Measurements from ENCODE around the gene KRT9.
"Not testable (repeated sequence)": the region's sequence is repeated elsewhere in the genome, so short reads cannot be mapped to it uniquely, and the experiment has no call there.

Gene KRT9

DNA sequence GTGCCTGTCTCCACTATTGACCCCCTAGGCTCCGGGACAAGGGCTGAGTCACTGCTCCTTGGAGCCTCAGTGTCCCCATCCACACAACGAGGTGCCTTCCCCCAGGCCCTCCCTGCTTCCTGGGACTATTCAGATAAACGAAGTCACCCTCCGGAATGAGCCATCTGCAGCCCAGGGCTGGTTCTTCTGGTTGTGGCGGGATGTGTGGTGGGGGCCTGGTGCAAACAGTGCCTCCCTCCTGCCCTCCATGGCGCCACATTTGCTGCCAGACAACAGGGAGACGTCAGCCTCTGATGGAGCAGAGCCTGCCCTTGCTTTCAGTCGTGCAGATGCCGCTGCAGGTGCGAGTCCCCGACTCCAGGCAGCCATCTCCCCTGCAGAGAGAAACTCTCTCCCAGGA, 45.8 kb upstream of the KRT9 start:
- no peak for DNase-seq (ENCODE audit: extremely low read depth, low read depth)
- TF ChIP-seq, protein P1, sequence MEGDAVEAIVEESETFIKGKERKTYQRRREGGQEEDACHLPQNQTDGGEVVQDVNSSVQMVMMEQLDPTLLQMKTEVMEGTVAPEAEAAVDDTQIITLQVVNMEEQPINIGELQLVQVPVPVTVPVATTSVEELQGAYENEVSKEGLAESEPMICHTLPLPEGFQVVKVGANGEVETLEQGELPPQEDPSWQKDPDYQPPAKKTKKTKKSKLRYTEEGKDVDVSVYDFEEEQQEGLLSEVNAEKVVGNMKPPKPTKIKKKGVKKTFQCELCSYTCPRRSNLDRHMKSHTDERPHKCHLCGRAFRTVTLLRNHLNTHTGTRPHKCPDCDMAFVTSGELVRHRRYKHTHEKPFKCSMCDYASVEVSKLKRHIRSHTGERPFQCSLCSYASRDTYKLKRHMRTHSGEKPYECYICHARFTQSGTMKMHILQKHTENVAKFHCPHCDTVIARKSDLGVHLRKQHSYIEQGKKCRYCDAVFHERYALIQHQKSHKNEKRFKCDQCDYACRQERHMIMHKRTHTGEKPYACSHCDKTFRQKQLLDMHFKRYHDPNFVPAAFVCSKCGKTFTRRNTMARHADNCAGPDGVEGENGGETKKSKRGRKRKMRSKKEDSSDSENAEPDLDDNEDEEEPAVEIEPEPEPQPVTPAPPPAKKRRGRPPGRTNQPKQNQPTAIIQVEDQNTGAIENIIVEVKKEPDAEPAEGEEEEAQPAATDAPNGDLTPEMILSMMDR (IDR thresholded peaks at IDR 0.05; ENCODE audit: low read depth, low read length), result no peak

DNA sequence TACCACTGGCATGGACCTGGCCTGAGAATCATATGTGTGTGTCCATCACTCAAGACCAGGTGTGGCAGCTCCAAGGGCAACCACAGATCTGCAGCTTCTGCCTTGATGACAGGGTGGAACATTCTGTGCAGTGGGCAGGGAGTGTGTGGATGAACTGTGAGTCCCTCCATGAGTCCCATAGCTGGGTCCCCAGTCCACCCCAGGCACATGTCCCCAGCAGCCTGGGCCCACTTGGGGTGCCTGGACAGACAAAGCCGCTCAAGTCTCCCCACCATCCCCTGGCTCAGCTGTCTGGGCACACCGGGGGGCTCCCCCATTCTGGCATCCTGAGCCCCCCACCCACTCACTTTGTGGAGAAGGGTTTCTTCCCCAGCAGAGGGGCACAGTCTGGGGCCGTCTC, 45.3 kb upstream of the KRT9 start:
- TF ChIP-seq, protein P1 (IDR thresholded peaks at IDR 0.05; ENCODE audit: low read depth, low read length), result no peak
- DNase-seq (ENCODE audit: extremely low read depth, low read depth), result no peak

DNA sequence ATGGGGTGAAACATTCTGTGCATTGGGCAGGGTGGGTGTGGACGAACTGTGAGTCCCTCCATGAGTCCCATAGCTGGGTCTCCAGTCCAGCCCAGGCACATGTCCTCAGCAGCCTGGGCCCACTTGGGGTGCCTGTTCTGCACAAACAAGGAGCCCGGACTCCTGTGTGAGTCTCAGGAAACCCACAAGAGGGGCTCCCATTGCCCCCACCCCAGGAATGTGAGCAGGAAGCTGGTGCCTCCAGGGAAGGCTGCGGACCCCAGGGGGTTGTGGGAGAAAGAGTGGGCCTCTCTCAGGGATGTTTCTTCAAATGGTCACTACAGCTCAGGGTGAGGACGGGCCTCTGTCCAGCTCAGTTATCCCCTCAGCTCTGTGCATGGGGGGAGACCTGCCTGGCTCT, 44.6 kb upstream of the KRT9 start:
- DNase-seq (ENCODE audit: extremely low read depth, low read depth), result not testable (repeated sequence)

DNA sequence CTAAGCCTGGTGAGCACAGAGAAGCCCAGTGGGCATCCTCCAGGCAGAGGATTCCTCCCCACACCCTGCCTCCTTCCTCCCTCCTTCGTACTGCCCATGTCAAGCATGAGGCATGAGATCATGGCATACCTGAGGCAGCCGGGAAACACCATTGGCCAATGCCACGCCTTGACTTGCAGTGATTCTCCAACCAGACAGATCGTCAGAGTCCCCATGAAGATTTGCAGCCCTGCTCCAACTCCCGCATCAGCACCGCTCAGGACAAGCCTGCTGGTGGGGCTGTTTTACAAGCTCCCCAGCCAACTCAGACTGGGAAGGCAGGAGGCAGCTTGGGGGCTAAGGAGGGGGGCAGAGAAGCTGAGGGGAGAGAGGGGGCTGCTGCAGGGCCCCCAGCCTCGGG, 43.6 kb upstream of the KRT9 start:
- DNase-seq (ENCODE audit: extremely low read depth, low read depth), result no peak

DNA sequence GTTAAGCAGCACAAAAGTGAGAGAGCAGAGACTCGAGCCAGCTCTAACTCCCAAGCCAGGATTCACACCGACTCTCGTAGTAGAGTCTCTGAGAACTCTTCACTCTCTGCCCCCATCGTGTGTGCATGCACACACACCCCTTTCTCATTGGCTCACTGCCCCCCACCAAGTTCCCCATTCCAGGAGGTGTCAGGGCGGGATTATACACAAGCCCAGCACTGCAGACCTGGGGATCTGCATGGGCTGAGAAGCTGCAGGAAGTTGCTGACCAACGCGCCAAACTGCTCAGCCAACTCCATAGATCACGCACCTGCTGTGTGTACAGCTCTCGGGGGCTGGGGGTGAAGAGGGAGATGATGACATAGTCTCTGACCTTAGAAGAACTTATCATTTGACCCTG, 42.9 kb upstream of the KRT9 start:
- DNase-seq (ENCODE audit: extremely low read depth, low read depth), result not testable (repeated sequence)

More for the DNA sequence above, 43.6 kb upstream of the KRT9 start:
- TF ChIP-seq, protein P1 (IDR thresholded peaks at IDR 0.05; ENCODE audit: low read depth, low read length), result no peak

DNA sequence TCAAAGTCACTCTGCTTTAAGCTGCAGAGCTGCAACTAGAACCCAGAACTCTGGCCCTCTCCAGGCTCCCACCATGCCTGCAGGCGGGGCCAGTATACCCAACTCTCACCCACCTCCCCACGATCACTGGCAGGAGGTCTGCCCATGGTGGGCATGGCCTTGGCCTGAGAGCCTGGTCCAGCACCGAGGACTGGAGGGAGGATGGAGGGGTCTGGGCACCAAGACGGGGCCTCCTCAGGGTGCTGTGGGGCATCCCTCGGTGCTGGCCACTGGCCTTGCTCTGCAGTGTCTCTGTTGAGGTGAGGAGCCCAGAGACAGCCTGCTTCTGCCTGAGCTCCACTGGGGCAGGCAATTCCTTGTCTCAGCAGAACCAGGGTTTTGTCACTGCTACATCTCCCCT, 42.2 kb upstream of the KRT9 start:
- no peak for DNase-seq (ENCODE audit: extremely low read depth, low read depth)
- TF ChIP-seq, protein P1 (IDR thresholded peaks at IDR 0.05; ENCODE audit: low read depth, low read length), result no peak

DNA sequence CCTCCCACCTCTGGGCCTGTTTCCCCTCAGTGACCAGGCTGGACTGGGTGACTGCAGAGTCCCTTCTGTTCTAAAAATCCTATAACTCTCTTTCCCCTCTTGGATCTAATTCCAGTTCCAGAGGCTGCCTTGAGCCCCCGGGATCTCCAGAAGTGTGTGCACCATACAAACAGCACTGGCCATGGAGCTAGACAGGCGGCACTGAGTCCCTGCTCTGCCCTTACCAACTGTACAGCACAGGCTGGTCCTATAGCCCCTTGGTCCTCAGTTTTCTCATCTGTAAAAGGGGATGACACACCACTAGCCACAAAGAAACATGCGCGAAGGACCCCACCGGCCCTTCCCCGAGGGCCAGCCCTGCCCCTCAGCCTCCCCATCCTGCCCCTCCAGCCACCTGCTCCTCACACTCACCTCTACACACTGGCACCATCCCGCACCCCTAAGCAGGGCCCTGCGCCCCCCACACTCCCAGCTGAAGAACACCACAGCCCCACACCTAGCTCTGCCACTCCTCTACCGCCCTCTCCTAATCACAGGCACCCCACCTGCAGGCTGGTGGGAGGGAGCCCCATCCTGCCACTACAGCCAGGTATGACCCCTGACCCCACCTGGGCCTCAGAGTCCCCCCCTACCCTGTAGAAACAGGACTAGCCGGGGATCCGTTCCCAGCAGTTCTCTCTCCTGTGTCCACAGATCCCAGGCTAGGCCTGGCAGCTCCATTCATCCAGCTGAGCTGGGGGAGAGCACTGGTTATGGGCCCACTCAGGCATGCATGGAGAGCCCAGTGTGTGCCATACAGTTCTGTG, 41.6 kb upstream of the KRT9 start:
- TF ChIP-seq, protein P1 (IDR thresholded peaks at IDR 0.05; ENCODE audit: low read depth, low read length), result no peak
- DNase-seq (ENCODE audit: extremely low read depth, low read depth), result no peak

DNA sequence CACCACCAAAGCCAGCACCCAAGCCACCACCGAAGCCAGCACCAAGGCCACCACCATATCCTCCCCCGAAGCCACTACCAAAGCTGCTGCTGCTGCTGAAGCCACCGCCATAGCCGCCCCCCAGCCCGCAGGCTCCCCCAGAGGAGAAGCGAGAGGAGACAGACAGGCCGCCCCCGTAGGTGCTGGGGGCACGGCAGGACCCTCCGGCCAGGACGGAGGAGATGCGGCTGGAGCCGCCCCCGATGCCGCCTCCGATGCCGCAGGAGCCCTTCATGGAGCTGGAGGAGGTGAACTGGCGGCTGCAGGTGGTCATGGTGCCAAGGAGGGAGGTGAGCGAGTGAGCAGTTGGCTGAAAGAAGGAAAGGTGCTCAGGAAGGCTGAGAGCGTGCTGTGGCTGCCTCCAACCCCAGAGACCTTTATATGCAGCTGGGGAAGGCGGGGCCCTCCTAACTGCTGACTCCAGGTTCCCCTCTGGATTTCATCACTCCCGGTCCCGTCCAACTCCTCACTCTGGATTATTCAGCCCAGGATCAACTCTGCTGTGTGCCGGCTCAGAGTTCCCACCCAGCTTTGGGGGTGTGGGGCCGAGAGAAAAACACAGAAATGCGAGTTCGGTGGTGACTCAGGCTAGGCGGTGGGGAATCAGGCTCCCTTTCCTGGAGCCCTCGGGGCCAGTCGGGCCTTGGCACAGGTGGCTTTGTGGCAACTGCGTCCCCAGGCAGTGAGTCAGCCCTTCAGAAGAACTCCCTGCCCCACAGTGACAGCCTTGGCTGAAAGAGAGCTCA, 40.7 kb upstream of the KRT9 start, which contains the start of gene KRT16:
Gene KRT16, minus strand, starts transcription at position 392 of the 785 bp plus-strand sequence. Its CDS starts 79 bp downstream, at position 313.
- not testable (repeated sequence) for DNase-seq (ENCODE audit: extremely low read depth, low read depth)
